GM21825 (cell line): ENCODE data around the gene CTF1.
A peak's percentile ranks its signal among the peaks of the same experiment; 100 is the strongest.
"Not testable (repeated sequence)": the region's sequence is repeated elsewhere in the genome, so short reads cannot be mapped to it uniquely, and the experiment has no call there.

Experiments
- ATAC-seq: cut with Tn5 transposase; IDR thresholded peaks from one replicate; pipeline ENCODE4 v1.9.1; 2021; ENCODE audit warnings: mild to moderate bottlenecking, moderate library complexity; ENCODE audit not compliant: unreplicated experiment

CTF1 gene

DNA sequence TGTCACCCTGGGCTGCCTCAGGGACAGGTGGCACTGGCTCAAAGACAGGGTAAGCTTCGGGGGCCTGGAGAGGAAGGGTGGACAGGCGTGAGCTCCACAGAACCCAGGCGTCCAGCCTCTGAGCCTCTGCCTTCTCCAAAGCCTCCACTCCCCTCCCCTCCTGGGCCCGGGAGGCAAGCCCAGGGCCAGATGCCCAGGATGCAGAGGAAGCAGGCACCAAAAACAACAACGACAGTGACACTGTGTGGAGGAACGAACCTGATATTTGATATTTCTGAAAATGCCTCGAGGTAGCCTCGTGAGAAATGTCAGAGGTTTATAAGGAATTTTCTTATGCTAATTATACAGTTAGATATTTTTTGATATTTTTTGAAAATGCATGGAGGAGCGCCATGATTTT is 8.5 kb upstream of the CTF1 start:
- ATAC-seq, result no peak

DNA sequence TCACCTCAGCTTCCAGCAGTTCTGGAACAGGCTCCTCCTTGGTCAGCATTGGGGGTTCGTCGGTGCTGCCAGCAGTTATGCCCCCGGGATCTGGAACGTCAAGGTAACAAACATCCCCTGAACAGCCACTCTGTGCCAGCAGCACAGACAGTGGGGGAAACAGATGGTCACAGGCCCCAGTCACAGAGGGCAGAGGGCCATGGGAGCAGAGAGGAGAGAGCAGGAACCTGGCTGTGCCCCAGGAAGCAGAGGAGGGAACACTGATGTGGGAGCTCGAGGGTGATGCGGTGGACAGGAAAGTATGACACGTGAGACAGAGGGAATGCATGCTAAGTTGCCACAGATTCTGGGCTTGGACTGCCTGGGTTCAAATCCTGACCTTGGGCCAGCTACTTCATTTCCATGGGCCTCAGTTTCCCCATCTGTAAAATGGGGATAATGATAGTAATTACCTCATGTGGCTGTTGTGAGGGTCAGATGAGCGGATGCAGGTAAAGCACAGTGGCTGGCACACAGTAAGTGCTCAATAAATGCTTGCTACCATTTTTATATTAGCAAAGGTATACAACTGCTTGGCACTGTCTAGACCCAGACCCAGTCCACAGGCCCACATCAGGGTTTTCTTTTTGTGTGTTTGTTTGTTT is 7.4 kb upstream of the CTF1 start:
- no peak for ATAC-seq

DNA sequence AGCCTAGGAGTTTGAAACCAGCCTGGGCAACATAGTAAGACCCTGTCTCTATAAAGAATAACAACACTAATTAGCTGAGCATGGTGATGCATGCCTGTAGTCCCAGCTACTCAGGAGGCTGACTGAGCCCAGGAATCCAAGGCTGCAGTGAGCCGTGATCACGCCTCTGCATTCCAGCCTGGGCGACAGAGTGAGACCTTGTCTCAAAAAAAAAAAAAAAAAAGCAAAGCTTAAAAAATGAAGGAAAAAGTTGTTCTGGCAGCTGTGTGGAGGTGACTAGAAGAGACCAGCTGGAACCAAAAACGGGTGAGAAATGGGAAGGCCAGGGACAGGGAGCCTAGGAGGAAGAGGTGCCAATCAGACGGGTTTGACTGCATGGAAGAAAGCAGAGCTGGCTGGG is 6.7 kb upstream of the CTF1 start:
- ATAC-seq, result no peak

DNA sequence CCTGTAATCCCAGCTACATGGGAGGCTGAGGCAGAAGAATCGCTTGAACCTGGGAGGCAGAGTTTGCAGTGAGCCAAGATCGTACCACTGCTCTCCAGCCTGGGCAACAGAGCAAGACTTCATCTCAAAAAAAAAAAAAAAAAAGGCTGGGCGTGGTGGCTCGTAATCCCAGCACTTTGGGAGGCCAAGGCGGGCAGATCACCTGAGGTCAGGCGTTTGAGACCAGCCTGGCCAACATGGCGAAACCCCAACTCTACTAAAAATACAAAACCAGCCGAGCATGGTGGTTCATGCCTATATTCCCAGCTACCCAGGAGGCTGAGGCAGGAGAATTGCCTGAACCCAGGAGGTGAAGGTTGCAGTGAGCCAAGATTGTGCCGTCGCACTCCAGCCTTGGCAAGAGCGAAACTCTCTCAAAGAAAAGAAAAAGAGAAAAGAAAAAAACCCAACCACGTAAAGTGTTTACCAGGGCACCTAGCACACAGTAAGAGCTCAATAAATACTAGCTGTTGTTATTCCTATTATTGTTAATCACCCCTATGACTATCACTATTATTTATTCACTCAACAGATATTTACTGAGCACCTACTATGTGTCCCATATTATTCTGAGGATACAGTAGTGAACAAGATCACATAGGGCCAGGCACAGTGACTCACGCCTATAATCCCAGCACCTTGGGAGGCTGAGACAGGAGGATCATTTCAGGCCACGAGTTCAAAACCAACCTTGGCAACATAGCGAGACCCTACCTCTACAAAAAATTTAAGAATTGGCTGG is 5.2 kb upstream of the CTF1 start:
- not testable (repeated sequence) for ATAC-seq

DNA sequence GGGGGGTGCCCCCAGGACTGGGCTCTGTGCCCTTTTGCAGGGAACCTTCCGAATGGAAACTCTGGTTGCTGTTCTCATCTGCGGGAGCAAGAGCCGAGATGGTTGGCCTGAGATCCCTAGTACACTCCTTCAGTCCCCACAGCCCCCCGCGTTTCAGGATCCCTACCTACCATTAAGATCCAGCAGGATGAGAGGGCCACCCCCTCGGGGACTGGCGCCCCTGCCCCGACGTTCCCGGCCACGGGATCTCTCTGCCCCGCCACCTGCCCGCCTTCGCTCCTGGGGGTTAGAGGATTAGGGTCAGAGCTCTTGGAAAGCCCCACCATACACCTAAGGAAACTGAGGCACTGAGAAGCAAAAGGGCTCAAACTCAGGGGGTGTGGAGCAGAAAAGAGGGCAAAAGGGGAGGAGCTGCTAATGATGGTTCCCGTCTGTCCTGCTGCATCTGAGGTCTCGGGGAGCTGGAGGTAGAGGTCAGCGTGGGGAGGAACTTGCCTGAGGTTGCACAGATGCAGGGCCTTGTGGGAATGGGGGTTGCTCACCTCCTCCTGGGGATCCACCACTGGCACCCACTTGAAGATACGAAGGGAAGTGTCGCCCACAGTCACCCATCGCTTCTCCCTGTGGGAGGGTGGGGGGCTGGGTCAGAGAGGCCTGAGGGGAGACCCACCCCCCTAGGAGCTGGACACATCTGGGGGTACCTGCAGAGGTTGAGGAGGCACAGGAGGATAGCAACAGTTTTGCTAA is 3.6 kb upstream of the CTF1 start:
- no peak for ATAC-seq

DNA sequence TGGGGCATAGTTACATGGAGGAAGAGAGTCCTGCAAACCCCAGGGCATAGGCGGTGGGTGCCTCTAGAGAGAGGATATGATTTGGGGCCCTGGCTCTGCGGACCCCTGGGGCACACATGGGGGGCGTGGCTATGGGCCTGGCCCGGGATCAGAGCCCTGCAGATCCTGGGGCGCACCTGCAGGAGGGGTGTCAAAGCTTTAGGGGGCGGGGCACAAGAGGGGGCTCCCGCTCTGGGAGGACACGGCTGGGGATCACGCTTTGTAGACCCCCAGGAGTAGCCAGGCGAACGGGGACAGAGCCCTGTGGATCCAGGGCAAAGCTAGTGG is 3.0 kb upstream of the CTF1 start:
- ATAC-seq, result peak; percentile 6

DNA sequence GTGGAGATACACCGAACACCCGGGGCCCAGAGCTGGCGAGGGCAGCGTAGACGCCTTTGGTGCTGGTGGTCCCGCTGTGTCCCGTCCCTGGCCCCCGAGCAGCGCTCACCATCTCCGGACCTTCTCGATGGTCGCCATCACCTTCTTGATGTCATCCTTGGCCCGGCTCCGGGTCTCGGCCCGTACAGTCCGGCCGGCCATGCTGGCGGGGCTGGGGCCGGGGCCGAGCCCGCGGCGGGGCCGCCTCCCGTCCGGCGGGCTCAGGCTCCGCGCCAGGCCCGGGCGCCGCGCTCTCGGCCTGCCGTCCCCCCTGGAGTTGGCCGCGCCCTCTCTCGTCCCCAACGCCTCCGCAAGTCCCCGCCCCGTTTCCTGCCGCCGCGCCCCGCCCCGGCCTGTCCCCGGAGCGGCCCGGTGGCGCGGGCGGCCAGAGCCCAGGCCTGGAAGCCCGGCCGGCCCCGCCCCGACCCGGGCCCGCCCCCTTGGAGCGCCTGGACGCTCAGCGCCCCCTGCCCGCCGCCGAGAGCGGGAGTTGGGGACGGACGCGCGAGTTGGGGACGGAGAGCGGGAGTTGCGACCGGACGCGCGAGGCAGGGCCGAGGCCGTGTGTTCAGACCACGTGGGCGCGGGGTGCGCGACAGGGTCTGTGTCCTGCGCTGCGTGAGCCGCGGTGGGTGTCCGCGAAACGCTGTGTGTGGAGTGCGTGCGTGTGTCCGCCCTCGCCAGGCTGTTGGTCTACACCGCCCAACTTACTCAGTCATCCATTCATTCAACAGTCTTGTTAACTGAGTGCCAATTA is 2.5 kb upstream of the CTF1 start, which contains the start of gene BCL7C:
TSS of gene BCL7C (minus strand) at position 334 of the 796 bp plus-strand sequence. CDS start at position 201, 133 bp downstream.
- peak; percentile 67 for ATAC-seq

DNA sequence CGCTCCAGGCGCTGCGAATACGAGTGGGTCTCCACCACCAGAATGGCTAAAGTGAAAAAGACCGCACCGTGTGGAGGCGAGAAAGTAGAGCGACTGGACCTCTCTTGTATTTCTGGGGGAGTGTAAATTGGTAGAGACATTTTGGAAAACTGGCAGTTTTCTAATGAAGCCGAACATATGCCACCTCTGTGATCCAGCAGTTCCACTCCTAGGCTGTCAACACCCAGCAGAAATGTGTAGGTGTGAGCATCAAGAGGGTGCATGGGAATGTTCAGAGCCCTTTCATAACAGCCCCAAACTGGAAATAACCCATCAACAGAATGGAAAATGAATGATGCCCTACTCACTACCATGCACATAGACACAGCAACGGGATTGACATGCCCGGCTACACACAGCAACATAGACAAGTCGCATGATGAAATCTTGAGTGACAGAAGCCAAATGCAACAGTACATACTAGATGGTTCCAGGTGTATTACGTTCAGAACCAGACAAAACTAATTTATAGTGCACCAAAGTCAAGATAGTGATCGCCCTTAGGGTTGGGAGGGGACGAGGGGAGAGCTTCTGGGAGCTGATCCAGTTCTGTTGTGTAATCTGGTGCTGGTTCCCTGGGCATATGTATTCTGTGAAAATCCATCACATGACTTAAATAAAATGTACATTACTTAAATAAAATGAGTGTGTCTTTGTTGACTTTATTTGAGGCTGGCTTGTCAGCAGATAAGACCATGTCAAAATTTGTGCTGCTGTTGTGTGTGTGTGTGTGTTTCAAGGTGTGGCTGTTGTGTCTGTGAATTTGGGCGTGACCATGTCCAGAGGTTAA is 1.7 kb upstream of the CTF1 start:
- ATAC-seq, result no peak

DNA sequence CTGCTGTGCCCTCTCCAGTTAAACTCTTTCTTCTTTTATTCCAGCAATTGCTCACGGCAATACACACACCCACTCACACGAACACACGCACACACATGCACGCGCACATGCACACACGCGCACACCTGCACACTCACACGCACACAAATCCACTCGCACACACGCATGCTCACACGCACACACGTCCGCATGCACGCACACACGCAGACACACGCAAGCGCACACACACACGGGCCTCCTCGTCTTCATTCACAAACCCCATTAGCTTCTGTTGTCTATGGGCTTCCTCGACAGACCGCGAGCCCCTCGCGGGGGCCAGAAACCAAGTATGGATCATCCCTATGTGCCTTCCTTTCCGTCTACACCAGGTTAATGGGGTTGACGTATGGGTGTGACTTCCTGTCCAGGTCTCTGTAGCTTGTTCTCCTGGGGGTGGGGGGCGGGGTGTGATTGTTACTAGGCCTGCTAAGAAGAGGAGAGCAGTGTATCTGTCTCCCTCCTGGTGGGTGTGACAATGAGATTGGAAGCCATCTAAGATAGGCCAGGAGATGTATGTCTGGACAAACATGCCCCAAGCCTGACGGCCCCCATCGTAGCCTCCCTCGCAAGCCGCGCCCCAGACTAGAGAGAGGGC is 670 bp upstream of the CTF1 start:
- no peak for ATAC-seq

DNA sequence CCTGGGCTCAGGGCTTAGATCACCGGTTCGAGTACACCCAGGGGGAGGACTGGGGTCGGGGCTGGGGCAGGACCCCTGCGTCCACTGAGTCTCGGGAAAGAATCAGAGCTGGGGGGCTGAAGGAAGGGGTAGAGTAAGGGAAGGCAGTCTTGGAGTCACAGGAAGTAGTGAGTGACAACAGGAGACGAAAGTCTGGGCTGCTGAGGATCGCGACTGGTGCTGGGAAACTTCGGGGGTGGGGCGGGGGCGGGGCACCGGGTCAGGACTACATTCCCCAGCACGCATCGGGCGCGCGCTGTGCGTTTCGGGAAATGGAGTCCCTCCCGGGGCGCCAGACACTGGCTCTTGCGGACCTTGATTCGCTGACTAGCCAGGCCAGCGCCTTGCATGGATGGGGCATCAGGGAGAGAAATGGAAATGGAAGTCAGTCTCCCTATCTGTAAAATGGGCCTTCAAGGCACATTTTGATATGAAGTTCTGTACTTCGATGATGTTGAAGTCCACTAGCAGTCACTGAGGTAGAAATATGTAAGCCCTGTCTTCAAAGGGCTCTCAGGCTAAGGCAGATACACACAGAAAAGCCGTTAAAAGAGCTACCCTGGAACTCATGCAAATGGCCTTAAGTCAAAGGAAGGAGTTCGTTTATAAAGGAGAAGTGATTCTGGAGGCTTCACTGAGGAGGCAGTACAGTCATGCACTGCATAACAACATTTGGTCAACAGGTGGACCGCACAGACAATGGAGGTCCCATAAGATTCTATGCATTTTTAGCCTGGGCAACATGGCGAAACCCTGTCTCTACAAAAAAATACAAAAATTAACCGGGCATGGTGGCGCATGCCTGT is 697 bp downstream of the CTF1 start:
- peak; percentile 42 for ATAC-seq

DNA sequence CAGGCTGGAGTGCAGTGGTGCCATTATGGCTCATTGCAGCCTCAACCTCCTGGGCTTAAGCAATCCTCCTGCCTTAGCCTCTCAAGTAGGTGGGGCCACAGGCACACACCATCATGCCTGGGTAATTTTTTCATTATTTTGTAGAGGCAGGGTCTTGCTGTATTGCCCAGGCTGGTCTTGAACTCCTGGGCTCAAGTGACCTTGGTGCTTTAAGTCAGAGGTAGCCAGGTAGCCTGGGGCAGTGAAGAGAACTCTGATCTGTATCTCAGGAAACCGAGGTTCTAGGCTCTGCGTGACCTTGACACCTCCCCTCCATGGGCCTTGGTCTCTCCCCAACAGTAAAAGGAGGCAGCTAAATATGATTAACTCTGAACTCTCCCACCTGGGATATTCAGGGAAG is 3.4 kb downstream of the CTF1 start:
- ATAC-seq, result no peak

DNA sequence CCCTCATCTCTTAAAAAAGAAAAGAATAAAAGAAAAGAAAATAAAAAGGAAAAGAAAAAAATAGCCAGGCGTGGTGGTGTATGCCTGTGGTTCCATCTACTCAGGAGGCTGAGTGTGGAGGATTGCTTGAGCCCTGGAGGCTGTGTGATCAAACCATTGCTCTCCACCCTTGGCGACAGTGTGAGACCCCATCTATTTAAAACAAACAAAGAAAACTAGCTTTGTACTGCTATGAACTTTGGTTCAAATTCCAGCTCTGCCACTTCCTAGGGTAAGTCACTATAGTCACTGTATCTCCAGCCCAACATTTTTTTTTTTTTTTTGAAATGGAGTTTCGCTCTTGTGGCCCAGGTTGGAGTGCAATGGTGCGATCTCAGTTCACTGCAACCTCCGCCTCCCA is 4.2 kb downstream of the CTF1 start:
- ATAC-seq, result no peak

DNA sequence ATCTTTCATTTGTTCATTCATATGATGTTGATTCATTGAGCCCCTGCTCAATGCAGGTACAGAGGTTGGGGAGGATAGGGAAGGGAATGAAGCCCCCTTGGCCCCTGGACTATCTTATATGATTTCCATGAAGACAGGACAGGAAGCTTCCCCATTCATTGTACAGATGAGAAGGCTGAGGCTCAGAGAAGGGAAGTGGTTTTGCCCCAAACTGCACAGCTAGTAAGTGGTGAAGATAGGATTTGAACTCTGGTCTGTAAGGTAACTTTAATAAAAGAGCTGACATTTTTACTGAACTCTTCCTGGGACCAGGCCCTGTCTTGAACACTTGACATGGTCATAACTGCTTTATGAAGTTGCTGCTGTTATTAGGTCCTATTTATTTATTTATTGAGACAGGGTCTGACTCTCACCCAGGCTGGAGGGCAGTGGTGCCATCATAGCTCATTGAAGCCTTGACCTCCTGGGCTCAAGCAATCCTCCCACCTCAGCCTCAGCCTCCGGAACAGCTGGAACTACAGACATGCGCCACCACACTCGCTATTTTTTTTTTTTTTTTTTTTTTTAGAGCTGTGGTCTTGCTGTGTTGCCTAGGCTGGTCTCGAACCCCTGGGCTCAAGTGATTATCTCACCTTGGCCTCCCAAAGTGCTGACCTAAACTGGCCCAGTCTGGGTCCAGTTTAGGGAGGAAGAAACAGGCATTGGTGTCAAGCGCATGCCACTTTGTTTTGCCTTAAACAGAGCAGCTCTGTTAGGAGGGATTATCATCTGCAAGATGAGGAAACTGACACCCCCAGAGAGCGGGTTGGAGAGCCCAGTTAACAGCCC is 5.0 kb downstream of the CTF1 start:
- no peak for ATAC-seq

DNA sequence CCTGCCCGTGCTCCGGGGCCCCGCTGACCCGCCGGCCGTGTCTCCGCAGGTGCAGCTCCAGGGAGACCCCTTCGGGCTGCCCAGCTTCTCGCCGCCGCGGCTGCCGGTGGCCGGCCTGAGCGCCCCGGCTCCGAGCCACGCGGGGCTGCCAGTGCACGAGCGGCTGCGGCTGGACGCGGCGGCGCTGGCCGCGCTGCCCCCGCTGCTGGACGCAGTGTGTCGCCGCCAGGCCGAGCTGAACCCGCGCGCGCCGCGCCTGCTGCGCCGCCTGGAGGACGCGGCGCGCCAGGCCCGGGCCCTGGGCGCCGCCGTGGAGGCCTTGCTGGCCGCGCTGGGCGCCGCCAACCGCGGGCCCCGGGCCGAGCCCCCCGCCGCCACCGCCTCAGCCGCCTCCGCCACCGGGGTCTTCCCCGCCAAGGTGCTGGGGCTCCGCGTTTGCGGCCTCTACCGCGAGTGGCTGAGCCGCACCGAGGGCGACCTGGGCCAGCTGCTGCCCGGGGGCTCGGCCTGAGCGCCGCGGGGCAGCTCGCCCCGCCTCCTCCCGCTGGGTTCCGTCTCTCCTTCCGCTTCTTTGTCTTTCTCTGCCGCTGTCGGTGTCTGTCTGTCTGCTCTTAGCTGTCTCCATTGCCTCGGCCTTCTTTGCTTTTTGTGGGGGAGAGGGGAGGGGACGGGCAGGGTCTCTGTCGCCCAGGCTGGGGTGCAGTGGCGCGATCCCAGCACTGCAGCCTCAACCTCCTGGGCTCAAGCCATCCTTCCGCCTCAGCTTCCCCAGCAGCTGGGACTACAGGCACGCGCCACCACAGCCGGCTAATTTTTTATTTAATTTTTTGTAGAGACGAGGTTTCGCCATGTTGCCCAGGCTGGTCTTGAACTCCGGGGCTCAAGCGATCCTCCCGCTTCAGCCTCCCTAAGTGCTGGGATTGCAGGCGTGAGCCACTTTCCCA is 5.9 kb downstream of the CTF1 start:
- ATAC-seq, result no peak

DNA sequence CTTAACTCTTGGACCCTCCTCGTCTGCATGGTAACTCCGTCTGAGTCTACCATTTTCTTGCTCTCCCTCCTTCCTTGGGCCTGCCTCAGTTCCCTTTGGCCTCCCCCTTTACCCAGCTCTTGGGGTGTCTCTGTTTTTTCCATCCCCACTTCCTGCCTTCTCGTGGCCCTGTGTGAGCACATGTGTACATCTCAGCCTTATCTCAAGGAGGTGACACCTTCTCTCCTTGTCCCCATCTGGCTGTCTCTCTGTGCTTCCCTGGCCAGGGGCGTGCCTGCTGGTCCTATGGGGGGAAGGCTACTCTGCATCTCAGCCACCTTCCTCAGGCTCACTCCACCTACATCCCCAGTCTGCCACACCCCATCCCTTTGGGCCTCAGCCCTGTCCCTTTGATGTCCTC is 6.6 kb downstream of the CTF1 start:
- no peak for ATAC-seq

DNA sequence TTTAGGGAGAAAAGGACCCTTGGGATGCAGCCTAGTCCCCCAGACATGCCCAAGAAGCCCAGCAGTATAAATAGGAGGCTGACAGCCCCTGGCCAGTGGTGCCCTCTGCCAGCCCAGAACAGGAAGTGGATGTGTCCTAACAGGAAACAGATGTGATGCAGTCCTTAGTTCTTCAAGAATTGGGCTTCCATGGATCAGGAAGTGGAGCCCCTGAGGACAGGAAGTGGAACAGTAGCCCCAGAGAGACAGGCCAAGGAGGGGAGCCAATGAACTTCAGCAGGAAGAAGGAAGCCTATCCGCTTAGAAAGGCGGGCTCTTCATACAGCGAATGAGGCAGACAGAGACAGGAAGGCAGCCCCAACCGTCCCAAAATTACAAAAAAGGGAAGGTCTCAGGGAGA is 7.2 kb downstream of the CTF1 start:
- ATAC-seq, result no peak
